RWPE1 (cell line): Measurements from ENCODE around the gene RNF223.

Experiments
- CTCF ChIA-PET: fragments of 350-600 bp; sonication (Branson Sonifier 250); formaldehyde crosslinking; extraction: SDS; loops from one replicate; lab custom pipeline; 2021; lab: Yijun Ruan, JAX
- POLR2A ChIA-PET: fragments of 400-600 bp; formaldehyde crosslinking; extraction: SDS; loops from one replicate; lab custom pipeline; 2020; ENCODE audit warnings: antibody characterized with exemption; ENCODE audit not compliant: low non-redundant PET; lab: Yijun Ruan, JAX
- DNase-seq: peaks from one replicate; pipeline ENCODE4 v3.0.0; 2012; ENCODE audit warnings: low spot score
- H3K27ac ChIP-seq: fragments of 450-650 bp; 2 replicates; pipeline ENCODE4 v1.5.1; 2017
- TF ChIP-seq, protein P1 (sequence below): fragments of 450-650 bp; conservative IDR thresholded peaks from 2 replicates; pipeline ENCODE4 v1.5.1; 2017; ENCODE audit warnings: low read depth, mild to moderate bottlenecking

Gene RNF223

DNA sequence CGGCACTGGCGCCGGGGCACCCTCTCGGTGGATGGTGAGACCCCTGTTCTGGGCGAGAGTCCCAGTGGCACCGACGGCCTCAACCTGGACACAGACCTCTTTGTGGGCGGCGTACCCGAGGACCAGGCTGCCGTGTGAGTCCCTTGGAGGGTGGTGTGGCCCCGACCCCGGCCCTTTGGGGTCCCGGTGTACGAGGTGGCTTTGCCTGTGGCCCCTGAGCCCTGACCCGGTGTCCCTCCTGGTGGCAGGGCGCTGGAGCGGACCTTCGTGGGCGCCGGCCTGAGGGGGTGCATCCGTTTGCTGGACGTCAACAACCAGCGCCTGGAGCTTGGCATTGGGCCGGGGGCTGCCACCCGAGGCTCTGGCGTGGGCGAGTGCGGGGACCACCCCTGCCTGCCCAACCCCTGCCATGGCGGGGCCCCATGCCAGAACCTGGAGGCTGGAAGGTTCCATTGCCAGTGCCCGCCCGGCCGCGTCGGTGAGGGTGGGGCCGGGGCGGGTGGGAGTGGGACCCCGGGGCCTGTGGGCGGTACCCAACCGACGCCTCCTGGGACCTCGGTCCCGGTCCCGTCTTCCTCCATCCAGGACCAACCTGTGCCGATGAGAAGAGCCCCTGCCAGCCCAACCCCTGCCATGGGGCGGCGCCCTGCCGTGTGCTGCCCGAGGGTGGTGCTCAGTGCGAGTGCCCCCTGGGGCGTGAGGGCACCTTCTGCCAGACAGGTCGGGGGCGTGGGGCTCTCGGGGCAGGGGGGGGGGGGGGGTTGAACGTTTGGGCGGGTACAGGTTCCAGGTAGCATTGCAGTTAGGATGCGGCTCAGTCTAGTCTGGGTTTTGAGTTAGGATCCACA lies 24.6 kb downstream of the RNF223 start:
- CTCF ChIA-PET = no interaction called here
- DNase-seq = no peak
- no peak overlapping the region for H3K27ac ChIP-seq
- POLR2A ChIA-PET = no interaction called here
- TF ChIP-seq, protein P1, sequence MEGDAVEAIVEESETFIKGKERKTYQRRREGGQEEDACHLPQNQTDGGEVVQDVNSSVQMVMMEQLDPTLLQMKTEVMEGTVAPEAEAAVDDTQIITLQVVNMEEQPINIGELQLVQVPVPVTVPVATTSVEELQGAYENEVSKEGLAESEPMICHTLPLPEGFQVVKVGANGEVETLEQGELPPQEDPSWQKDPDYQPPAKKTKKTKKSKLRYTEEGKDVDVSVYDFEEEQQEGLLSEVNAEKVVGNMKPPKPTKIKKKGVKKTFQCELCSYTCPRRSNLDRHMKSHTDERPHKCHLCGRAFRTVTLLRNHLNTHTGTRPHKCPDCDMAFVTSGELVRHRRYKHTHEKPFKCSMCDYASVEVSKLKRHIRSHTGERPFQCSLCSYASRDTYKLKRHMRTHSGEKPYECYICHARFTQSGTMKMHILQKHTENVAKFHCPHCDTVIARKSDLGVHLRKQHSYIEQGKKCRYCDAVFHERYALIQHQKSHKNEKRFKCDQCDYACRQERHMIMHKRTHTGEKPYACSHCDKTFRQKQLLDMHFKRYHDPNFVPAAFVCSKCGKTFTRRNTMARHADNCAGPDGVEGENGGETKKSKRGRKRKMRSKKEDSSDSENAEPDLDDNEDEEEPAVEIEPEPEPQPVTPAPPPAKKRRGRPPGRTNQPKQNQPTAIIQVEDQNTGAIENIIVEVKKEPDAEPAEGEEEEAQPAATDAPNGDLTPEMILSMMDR = no peak

GRCh38 chr1:1048765-1049164 lies 25.3 kb downstream of the RNF223 start:
- CTCF ChIA-PET = no interaction called here
- DNase-seq = no peak
- POLR2A ChIA-PET = no interaction called here
- TF ChIP-seq, protein P1 = no peak
- no peak overlapping the region for H3K27ac ChIP-seq

DNA sequence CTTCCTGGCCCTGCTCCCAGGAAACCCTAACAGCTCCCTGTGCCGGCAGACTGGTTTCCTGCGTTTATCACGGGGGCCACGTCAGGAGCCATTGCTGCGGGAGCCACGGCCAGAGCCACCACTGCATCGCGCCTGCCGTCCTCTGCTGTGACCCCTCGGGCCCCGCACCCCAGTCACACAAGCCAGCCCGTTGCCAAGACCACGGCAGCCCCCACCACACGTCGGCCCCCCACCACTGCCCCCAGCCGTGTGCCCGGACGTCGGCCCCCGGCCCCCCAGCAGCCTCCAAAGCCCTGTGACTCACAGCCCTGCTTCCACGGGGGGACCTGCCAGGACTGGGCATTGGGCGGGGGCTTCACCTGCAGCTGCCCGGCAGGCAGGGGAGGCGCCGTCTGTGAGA lies 26.1 kb downstream of the RNF223 start:
- POLR2A ChIA-PET = no interaction called here
- CTCF ChIA-PET = no interaction called here
- H3K27ac ChIP-seq = no peak overlapping the region
- TF ChIP-seq, protein P1 = no peak
- DNase-seq = no peak

GRCh38 chr1:1047407-1047806 lies 26.7 kb downstream of the RNF223 start:
- ChIA-PET POLR2A (no interaction called here), CTCF (interaction anchor here (0.6 kb wide), 1 partner anchor 16 kb away, joined by 3 read pairs; no protein-coding TSS in a partner anchor)
- TF ChIP-seq, protein P1 = no peak
- DNase-seq = no peak
- H3K27ac ChIP-seq = no peak overlapping the region

DNA sequence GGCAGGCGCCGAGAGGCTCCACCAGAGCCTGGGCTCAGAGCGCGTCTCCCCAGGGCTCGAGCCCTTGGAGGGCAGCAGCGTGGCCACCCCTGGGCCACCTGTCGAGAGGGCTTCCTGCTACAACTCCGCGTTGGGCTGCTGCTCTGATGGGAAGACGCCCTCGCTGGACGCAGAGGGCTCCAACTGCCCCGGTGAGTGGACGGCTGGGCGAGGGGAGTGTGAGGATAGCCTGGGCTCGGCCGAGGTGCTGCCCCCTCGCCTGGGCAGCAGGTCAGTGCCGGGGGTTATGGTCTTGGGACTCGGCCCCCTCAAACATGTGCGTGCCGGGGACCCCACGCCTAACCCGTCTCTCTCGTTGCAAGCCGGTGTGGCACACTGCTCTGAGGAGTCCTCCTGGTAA lies 27.3 kb downstream of the RNF223 start:
- ChIA-PET CTCF (no interaction called here), POLR2A (no interaction called here)
- H3K27ac ChIP-seq = no peak overlapping the region
- no peak for DNase-seq
- TF ChIP-seq, protein P1 = no peak

- H3K27ac ChIP-seq = no peak overlapping the region
- no peak for DNase-seq
- TF ChIP-seq, protein P1 = no peak
- ChIA-PET POLR2A (no interaction called here), CTCF (no interaction called here)
These were observed 27.9 kb downstream of the RNF223 start for GRCh38 chr1:1046243-1046642.
